GM18505 (cell line): Measurements from ENCODE around the gene HPS1.

Source experiments
- ATAC-seq: cut with Tn5 transposase; IDR thresholded peaks from one replicate; pipeline ENCODE4 v1.9.1; 2021; ENCODE audit not compliant: unreplicated experiment
- POLR2A ChIP-seq: IDR thresholded peaks from 4 replicates; pipeline ENCODE4 v1.6.1; 2011; ENCODE audit warnings: borderline replicate concordance; ENCODE audit not compliant: insufficient read depth, insufficient read length; ENCODE audit errors: extremely low read depth

The HPS1 gene

DNA sequence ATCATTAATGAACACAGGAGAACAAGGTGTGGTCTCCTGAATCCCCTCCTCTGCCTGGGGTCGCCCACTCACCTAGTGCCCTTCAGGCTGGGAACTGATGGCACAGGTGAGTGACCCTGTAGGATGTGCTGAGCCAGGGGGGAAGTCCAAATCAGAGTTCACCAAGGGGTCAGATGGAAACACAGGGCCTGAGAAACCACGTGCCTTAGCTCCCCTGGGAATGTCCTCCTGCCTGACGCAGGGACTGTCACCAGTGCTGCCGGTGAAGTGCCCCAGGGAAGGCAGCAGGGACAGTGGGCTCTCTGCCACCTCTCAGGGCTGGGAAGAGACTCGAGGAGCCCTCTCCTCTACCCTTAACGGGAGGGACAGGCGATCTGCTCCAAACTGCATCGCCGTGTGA is 25.9 kb downstream of the HPS1 start:
- no peak for ATAC-seq
- TF ChIP-seq POLR2A, result no peak

DNA sequence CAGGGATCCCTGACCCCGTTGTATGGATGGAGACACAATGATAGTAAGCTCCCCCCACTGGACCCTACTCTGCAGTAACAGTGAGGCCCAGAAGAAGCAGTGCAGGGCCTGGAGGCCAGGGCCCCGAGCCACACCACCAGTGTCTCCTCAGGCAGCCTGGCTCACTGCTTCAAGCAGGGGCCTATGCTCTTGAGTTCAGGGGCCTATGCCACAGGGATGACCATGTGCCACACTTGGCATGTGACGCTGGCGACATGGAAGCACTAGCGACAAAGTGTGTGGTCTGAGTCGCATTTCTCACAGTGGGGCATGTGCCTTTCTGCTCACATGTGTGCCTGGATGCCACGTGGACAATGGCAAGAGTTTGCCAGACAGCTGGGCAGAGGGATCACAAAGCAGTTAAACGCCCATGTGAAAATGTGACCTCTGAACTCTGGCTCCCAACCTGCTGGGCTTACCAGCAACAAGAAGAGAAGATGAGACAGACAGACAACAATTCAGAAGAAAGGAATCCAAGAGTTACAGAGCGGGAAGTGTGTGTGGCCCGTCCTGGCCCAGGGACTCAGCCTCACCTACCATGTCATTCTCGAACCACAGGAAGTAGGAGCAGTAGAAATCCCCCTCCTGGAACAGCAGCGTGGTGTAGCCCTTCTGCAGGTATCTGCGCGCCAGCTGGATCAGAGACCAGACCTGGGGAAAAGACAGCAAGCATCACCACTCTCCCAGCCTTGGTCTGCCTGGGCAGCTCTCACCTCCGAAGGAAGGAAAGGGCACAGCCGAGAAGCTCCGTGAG is 27.1 kb downstream of the HPS1 start:
- no peak for ATAC-seq
- no peak for TF ChIP-seq POLR2A

DNA sequence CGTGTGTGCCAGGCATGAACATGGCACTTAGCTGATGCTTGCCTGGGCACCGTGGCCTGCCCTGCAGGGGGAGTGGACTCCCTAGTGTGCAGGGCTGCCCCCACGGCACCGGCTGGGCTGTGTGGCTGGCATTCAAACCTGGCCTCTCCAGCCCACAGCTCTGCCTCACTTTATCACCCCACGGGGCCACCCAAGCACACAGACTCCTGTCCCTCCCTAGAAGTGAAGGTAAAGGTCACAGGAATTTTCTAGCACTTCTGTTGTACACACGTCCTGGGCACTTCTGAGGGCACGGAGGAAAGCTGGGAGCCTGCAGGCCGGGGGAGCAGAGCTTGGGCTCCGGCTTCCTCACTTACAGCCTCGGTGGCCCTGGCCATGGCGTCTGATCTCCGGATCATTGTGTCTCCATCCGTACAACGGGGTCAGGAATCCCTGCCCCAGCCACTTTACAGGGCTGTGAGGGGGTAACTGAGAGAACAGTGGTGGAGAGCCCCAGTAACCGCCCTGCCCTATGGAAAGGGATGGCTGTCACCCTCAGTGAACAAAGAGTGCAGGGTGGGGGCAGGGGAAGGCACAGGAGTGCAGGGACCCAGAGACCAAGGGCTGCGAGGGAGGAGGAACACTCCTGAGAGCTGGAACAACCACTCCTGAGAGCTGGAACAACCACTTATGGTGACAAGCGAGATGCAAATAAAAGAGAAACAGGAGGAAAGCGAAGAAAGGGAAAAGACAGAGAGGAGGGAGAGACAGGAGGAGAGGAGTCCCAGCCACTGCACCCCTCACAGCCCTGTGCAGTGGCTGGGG is 27.9 kb downstream of the HPS1 start:
- no peak for TF ChIP-seq POLR2A
- no peak for ATAC-seq

DNA sequence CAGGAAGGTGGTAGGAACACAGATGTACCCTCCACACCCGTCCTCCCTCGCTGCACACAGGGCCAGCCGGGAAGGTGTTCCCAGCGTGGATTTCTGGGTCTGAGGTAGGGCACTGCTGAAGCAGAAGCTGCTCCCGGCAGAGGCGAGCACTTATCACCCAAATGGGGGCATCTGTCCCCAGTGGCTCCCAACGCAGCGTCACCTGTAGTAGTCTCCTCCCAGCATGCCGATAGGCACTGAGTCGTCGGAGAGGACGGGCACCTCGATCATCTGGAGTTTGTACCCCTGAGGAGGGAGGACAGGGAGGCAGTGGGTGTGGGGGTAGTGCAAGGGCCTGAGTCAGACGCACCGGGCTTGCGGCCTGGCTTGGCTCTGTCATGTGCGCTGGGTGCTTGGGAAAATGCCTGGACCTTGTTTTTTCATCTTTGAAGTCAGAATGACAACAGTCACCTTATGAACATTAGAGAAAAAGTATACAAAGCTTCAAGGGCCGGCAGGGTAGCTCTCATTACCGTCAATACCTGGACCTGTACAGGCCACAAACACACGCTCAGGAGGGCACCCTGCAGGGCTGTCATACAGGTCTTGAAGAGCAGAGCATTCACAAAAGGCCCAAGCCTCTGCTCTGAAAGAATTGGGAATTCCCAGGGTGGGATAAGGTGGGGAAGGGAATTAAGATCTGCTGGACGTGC is 28.6 kb downstream of the HPS1 start:
- TF ChIP-seq POLR2A, result no peak
- ATAC-seq, result no peak

DNA sequence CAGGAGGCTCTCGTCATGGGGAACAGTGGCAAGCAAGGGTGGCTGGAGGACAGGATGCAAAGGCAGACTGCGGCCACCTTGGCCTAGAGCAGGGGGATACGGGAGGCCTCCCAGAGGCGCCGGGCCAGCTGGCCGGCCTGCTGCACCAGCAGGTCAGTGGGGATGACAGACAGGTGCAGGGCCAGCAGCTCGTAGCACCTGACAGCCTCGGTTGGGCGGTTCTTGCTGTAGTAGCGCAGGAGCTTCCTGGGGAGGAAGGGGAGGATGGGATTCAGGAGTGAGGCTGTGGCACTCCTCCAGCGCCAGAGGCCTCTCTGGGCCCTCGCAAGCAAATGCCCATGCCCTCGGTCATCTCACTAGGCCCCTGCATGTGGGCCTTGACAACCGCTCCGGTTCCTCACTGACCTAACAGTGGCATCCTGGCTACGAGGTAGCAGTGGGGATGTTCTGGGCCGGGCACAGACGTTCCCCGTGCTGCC is 29.2 kb downstream of the HPS1 start:
- TF ChIP-seq POLR2A, result no peak
- ATAC-seq, result no peak

DNA sequence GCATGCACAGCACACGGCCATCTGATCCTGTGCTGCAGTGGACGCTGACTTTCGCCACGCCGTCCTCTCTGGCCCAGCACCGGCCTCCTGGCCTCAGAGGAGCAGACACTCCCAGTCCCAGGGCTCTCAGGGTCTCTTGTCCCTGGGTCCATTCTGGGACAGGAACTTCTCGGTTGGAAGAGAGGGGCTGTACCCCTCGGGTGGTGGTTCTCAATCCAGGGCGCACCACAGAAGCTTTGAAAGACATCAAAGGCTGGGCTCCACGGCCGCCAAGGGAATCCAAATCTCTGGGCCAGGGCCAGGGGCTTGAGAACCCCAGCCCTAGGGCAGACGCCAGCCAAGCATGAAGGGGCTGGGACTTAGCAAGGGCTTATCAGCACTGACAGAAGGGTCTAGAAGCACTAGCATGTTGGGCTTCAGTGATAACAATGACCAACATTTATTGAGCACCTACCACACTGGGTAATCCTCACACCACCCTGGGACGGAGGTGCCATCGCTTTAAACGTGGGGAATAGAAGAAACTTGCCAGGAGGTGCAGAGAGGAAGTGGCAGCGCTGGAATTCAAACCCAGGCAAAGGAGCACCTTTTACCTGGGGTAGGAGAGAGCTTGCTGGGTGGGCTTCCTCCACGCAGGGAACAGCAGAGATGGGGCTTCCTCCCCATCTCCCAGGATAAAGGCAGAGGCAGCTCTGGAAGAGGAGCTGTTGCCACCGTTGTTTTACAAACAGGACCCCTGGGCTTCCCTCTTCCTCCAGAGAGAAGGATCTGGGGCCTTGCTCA is 29.9 kb downstream of the HPS1 start:
- no peak for TF ChIP-seq POLR2A
- ATAC-seq, result no peak

DNA sequence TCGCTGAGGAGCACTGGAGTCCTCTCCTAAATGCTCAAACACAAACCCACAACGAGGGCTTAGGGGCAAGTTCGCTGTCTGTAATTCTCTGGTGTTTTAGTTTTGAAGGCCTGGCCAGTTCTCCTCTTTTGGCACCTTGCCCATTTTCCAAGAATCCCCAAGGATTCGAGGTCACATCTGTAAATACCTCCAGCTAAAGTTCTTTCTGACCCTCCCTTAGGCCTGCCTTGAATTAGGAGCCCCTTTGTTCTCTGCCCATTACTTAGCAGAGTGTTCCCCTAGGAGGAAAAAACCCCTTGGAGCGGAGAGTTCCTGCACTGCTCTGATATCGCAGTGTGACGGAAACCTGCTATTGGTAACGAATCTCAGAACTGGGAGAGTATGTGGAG is 31.0 kb downstream of the HPS1 start:
- no peak for TF ChIP-seq POLR2A
- no peak for ATAC-seq

DNA sequence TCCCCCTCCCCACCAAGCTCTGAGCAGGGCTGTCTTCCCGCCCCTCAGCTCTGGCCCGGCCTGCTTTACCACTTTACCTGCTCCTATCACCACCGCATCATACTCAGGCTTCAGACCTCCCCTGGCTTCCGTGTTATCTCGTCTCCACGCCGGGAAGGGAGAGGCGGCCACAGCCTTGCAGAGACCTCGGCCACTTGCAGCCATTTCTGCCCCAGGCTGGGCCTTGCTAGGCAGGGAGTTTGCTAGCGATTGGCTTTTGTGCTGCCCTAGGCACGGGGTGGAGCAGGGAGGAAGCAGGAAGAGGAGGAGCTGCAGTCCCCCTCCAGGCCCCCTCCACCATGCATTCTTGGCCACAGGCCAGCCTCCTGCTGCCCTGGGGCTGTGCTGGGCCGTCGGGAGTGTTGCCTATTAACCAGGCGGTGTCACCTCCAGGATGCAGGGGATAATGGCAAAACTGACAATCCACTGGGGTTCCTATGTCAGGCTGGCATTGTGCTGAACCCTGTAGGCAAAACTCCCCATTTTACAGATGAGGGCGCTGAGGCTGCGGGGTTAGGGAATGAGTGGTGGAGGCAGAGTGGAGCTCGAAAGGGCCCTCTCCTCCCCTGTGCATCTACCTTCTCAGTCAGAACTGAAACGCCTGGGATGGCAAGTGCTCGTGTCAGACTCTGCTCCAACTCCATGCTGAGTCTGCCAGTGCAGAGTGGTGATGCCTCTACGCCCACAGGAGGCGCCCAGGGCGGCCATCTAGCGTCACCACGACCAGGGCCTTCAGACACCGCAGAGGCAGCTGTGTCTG is 31.6 kb downstream of the HPS1 start, which contains the start of gene PYROXD2:
TSS of gene PYROXD2 (minus strand) at position 251 of the 799 bp plus-strand sequence. CDS start at position 204, 47 bp downstream.
- ATAC-seq, result peak; percentile 65
- no peak for TF ChIP-seq POLR2A

DNA sequence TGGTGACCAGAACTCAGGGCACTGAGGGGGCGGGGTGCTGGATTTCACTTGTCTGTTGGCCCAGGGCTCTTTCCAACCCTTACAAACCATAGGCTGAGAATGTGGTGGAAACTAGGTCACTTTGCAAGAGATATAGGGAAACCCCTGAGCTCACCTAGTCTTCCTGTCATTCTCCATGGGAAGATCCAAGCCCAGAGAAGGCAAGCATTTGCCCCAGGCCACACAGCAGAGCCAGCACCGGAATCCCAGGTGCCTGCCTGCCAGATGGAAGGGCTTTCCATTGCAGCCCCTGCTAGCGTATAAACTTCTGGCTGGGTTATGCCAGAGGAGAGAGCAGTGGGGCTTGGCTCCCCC is 32.2 kb downstream of the HPS1 start:
- no peak for ATAC-seq

DNA sequence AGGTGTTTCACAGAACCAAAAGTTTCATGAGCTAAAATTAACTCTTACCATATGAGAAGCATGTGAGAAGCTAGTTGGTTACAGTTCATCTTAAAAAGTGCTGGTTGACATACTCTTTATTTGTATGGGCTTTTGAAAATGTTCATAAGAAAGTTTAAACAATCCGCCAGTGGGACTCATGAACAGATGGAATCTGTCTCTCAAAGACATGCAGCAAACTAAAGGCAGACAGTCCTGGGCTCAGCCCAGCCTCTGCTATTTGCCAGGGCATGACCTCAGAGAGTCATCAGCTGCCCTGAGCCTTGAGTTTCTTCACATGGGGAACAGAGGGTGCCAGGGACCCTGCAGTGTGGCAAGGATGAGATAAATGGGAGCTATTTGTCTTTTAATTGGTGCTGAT is 35.0 kb downstream of the HPS1 start:
- TF ChIP-seq POLR2A, result no peak
- no peak for ATAC-seq

More for the DNA sequence above, 32.2 kb downstream of the HPS1 start:
- no peak for TF ChIP-seq POLR2A

DNA sequence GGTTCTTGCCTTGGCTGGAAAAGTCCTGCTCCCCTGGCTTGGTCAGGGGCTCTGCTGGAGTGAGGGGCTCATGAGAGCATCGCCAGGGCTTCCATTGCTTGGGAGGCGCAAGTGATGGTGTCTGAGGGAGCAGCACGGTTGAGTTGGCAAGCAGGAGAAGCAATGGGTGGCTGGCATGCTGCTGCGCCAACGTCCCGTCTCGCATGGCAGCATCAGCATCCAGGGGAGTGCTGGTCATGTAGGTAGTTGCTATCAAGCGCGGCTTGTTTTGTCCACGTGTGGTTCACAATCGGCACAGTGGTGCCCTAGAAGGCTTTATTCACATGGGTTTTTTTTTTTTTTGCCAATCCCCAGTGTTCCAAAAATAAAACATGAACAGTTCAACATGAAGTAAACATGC is 35.6 kb downstream of the HPS1 start:
- no peak for TF ChIP-seq POLR2A

DNA sequence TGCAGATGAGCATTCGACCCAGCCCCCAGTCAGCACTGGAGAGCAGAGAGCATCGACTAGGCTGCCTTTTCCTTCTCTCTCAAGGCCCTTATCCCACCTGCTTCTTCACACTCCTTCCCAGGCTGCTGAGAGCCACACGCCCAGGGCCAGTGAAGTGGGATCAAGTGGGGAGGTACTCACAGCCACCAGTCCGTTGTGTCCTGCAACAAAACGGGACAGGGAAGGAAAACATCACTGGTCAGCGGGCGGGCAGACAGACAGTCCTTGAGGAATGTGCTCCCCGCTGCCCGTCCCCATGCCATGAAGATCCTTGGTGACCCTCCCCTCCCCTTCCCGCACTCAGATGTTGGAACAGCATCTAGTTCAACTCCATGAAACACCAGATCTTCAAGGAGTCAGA is 36.0 kb downstream of the HPS1 start:
- ATAC-seq, result no peak
- no peak for TF ChIP-seq POLR2A

More for the DNA sequence above, 35.6 kb downstream of the HPS1 start:
- no peak for ATAC-seq
